ENCODE results near the gene GNAS-AS1.

The GNAS-AS1 gene

GRCh38 chr20:58792426-58792825 is 58.3 kb downstream of the GNAS-AS1 start:
- DNase-seq (ENCODE audit: insufficient read length, low spot score), result no peak
- no peak for TF ChIP-seq CTCF (IDR thresholded peaks at IDR 0.05; ENCODE audit: insufficient read depth, missing control alignments)
- no peak for FAIRE-seq

- no peak for DNase-seq (ENCODE audit: insufficient read length, low spot score)
- no peak for TF ChIP-seq CTCF (IDR thresholded peaks at IDR 0.05; ENCODE audit: insufficient read depth, missing control alignments)
- no peak for FAIRE-seq
These were observed 59.4 kb downstream of the GNAS-AS1 start for GRCh38 chr20:58791286-58791685.

- TF ChIP-seq CTCF (IDR thresholded peaks at IDR 0.05; ENCODE audit: insufficient read depth, missing control alignments), result no peak
- no peak for FAIRE-seq
- no peak for DNase-seq (ENCODE audit: insufficient read length, low spot score)
These were observed 60.2 kb downstream of the GNAS-AS1 start for GRCh38 chr20:58790454-58790853.

GRCh38 chr20:58788896-58789544 is 61.7 kb downstream of the GNAS-AS1 start:
- no peak for FAIRE-seq

GRCh38 chr20:58787211-58788005 is 63.3 kb downstream of the GNAS-AS1 start:
- DNase-seq (ENCODE audit: insufficient read length, low spot score) (no peak), FAIRE-seq (no peak)
- TF ChIP-seq CTCF (IDR thresholded peaks at IDR 0.05; ENCODE audit: insufficient read depth, missing control alignments), result no peak

More at GRCh38 chr20:58788896-58789544, 61.7 kb downstream of the GNAS-AS1 start:
- TF ChIP-seq CTCF (IDR thresholded peaks at IDR 0.05; ENCODE audit: insufficient read depth, missing control alignments), result no peak
- no peak for DNase-seq (ENCODE audit: insufficient read length, low spot score)

- DNase-seq (ENCODE audit: insufficient read length, low spot score) (no peak), FAIRE-seq (no peak)
- no peak for TF ChIP-seq CTCF (IDR thresholded peaks at IDR 0.05; ENCODE audit: insufficient read depth, missing control alignments)
These were observed 66.2 kb downstream of the GNAS-AS1 start for GRCh38 chr20:58784321-58785074.
